Measurements from ENCODE around the gene ATRN. TPM values are rescaled to one million over a fixed set of nuclear protein-coding genes. Genes with fewer than 3 reads are reported as not detected.

ATRN gene
- total and polyA plus RNA-seq, 2 donors (not counting 1 experiment from before 2014, with no cell fraction given), result 5.8 to 19.5 TPM

DNA sequence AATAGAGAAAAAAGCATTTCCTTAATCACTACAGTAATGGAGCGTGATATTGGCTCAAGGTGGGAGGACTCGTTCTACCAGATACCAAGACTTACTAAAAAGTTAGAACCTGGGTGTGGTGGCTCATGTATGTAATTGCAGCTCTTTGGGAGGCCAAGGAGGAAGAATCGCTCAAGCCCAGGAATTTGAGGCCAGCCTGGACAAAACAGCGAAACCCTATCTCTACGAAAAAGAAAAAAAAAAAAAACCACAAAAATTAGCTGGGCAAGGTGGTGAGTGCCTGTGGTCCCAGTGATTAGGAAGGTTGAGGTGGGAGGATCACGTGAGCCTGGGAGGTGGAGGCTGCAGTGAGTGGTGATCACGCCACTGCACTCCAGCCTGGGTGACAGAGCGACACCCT, 24.0 kb upstream of the ATRN start:
- Mint-ChIP-seq H3K27me3 (peaks cover 27% of the 10 kb centered on the region), H3K4me1 (no peaks in the 10 kb centered on the region), H3K4me3 (no peak overlapping the region), H3K27ac (no peak overlapping the region), H3K9me3 (ENCODE audit: insufficient read depth) (no peaks in the 10 kb centered on the region)
- POLR2A ChIA-PET, result no interaction called here
- no peak overlapping the region for H2AFZ ChIP-seq (ENCODE audit: insufficient read depth, low read depth, low read length, poor library complexity, severe bottlenecking)
- no peaks in the 10 kb centered on the region for H3K27me3 ChIP-seq (replicated peaks in 1 of 4; ENCODE audit: control extremely low read depth in 1 of 4, control insufficient read depth in 3 of 4, insufficient read depth in 4 of 4, low read length in 3 of 4)
- ATAC-seq (ENCODE audit: low read depth), result no peak
- no peak overlapping the region for H3K27ac ChIP-seq (ENCODE audit: low read length in 2 of 2)
- no peak overlapping the region for H3K9ac ChIP-seq (ENCODE audit: low read length)
- intact Hi-C loops (cut with micrococcal nuclease), result no loop called here
- CTCF ChIA-PET, result no interaction called here
- H3K4me3 ChIP-seq (ENCODE audit: control extremely low read depth in 1 of 5, extremely low read depth in 1 of 5, insufficient read depth in 1 of 5, low read depth in 2 of 5, low read length in 4 of 5), result no peak overlapping the region
- H3K4me1 ChIP-seq (ENCODE audit: control insufficient read depth in 2 of 2, insufficient read depth in 2 of 2, low read length in 2 of 2), result no peaks in the 10 kb centered on the region
- no peak for TF ChIP-seq EZH2 (IDR thresholded peaks at IDR 0.05; ENCODE audit: borderline replicate concordance, insufficient read depth, low read depth, low read length, poor library complexity, severe bottlenecking)
- TF ChIP-seq, protein P1, sequence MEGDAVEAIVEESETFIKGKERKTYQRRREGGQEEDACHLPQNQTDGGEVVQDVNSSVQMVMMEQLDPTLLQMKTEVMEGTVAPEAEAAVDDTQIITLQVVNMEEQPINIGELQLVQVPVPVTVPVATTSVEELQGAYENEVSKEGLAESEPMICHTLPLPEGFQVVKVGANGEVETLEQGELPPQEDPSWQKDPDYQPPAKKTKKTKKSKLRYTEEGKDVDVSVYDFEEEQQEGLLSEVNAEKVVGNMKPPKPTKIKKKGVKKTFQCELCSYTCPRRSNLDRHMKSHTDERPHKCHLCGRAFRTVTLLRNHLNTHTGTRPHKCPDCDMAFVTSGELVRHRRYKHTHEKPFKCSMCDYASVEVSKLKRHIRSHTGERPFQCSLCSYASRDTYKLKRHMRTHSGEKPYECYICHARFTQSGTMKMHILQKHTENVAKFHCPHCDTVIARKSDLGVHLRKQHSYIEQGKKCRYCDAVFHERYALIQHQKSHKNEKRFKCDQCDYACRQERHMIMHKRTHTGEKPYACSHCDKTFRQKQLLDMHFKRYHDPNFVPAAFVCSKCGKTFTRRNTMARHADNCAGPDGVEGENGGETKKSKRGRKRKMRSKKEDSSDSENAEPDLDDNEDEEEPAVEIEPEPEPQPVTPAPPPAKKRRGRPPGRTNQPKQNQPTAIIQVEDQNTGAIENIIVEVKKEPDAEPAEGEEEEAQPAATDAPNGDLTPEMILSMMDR (IDR thresholded peaks at IDR 0.05), result no peak
- no peak for DNase-seq
- no peaks in the 10 kb centered on the region for H3K9me3 ChIP-seq (ENCODE audit: control extremely low read depth in 1 of 3, control insufficient read depth in 2 of 3, insufficient read depth in 1 of 3, low read length in 2 of 3)
- H4K20me1 ChIP-seq (ENCODE audit: control insufficient read depth, insufficient read depth, low read length, poor library complexity, severe bottlenecking), result no peaks in the 10 kb centered on the region
- H3K36me3 ChIP-seq (replicated peaks in 1 of 2; ENCODE audit: control extremely low read depth in 1 of 2, control insufficient read depth in 1 of 2, extremely low read depth in 1 of 2, insufficient read depth in 2 of 2, low read length in 1 of 2), result no peaks in the 10 kb centered on the region
- H3K4me2 ChIP-seq (replicated peaks; ENCODE audit: low read depth, low read length, poor library complexity, severe bottlenecking), result no peak overlapping the region
- WGBS (ENCODE audit: insufficient coverage), result 100% methylated on average over 1 of the region's 8 CpGs
- H3K79me2 ChIP-seq (ENCODE audit: control insufficient read depth, insufficient read depth, low read length), result no peaks in the 10 kb centered on the region

DNA sequence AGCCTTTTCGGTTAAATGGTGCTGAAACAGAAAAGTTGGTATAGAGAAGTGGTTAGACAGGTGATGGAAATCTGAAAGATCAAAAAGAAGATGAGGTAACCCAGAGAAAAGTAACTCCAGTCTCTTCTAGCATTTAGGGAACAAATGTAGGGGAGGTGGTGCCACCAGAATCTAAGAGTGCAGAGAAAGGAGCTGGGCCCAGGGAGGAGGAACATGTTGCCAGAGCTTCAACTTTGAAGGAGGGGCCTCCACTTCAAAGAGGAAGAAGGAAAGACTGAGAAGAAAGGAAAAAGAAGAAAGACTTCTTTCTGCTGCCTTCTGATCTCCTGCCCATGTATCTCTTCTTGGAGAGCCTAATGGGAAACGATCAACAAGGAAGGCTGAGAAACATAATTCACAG, 23.5 kb upstream of the ATRN start:
- H3K4me3 ChIP-seq (ENCODE audit: control extremely low read depth in 1 of 5, extremely low read depth in 1 of 5, insufficient read depth in 1 of 5, low read depth in 2 of 5, low read length in 4 of 5), result no peak overlapping the region
- H3K4me3 Mint-ChIP-seq, result no peak overlapping the region
- DNase-seq (no peak), ATAC-seq (ENCODE audit: low read depth) (no peak)
- H4K20me1 ChIP-seq (ENCODE audit: control insufficient read depth, insufficient read depth, low read length, poor library complexity, severe bottlenecking), result no peaks in the 10 kb centered on the region
- H3K9ac ChIP-seq (ENCODE audit: low read length), result no peak overlapping the region
- H3K9me3 Mint-ChIP-seq (ENCODE audit: insufficient read depth), result no peaks in the 10 kb centered on the region
- no peaks in the 10 kb centered on the region for H3K4me1 Mint-ChIP-seq
- H3K27me3 ChIP-seq (replicated peaks in 1 of 4; ENCODE audit: control extremely low read depth in 1 of 4, control insufficient read depth in 3 of 4, insufficient read depth in 4 of 4, low read length in 3 of 4), result no peaks in the 10 kb centered on the region
- POLR2A ChIA-PET, result no interaction called here
- no peak overlapping the region for H2AFZ ChIP-seq (ENCODE audit: insufficient read depth, low read depth, low read length, poor library complexity, severe bottlenecking)
- no peaks in the 10 kb centered on the region for H3K79me2 ChIP-seq (ENCODE audit: control insufficient read depth, insufficient read depth, low read length)
- H3K27ac ChIP-seq (ENCODE audit: low read length in 2 of 2), result no peak overlapping the region
- no peak overlapping the region for H3K4me2 ChIP-seq (replicated peaks; ENCODE audit: low read depth, low read length, poor library complexity, severe bottlenecking)
- CTCF ChIA-PET, result no interaction called here
- peaks cover 32% of the 10 kb centered on the region for H3K27me3 Mint-ChIP-seq
- H3K36me3 ChIP-seq (replicated peaks in 1 of 2; ENCODE audit: control extremely low read depth in 1 of 2, control insufficient read depth in 1 of 2, extremely low read depth in 1 of 2, insufficient read depth in 2 of 2, low read length in 1 of 2), result no peaks in the 10 kb centered on the region
- no peaks in the 10 kb centered on the region for H3K4me1 ChIP-seq (ENCODE audit: control insufficient read depth in 2 of 2, insufficient read depth in 2 of 2, low read length in 2 of 2)
- WGBS (ENCODE audit: insufficient coverage), result no CpG with 5 or more reads among the region's 2 CpGs
- TF ChIP-seq, protein P1 (IDR thresholded peaks at IDR 0.05), result no peak
- TF ChIP-seq EZH2 (IDR thresholded peaks at IDR 0.05; ENCODE audit: borderline replicate concordance, insufficient read depth, low read depth, low read length, poor library complexity, severe bottlenecking), result no peak
- no peak overlapping the region for H3K27ac Mint-ChIP-seq
- intact Hi-C loops (cut with micrococcal nuclease), result no loop called here
- no peaks in the 10 kb centered on the region for H3K9me3 ChIP-seq (ENCODE audit: control extremely low read depth in 1 of 3, control insufficient read depth in 2 of 3, insufficient read depth in 1 of 3, low read length in 2 of 3)

All from B cell (primary cell).